ENCODE data around the gene SLC30A7.

The SLC30A7 gene

DNA sequence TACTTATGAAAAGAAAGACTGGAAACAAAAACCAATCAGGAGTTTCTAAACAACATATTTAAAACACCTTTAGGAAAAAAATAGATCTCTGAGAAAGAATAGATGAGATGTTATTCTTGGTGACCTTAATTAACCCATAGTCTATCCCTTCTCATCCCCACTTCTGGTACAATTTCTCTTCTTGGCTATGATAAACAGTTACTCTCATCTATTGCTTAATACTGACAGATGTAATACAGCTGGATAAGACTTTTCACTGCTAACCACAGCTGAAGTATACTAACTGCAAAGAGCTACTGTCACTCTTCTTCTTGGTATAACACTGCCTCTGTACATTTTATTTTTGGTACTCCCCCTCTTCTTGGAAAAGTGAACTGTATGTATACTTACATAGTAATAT, 16.5 kb upstream of the SLC30A7 start:
- TF ChIP-seq TEAD4 (IDR thresholded peaks at IDR 0.05) (no peak), YY1 (IDR thresholded peaks at IDR 0.05; ENCODE audit: low read depth) (no peak), CREB1 (IDR thresholded peaks at IDR 0.05; ENCODE audit: low read depth) (no peak), FOXM1 (IDR thresholded peaks at IDR 0.05; ENCODE audit: borderline replicate concordance, low read depth) (no peak), CEBPB (IDR thresholded peaks at IDR 0.05) (no peak), RAD21 (IDR thresholded peaks at IDR 0.05; ENCODE audit: low read depth) (no peak), EGR1 (IDR thresholded peaks at IDR 0.05) (no peak)
- TF ChIP-seq, protein P1, sequence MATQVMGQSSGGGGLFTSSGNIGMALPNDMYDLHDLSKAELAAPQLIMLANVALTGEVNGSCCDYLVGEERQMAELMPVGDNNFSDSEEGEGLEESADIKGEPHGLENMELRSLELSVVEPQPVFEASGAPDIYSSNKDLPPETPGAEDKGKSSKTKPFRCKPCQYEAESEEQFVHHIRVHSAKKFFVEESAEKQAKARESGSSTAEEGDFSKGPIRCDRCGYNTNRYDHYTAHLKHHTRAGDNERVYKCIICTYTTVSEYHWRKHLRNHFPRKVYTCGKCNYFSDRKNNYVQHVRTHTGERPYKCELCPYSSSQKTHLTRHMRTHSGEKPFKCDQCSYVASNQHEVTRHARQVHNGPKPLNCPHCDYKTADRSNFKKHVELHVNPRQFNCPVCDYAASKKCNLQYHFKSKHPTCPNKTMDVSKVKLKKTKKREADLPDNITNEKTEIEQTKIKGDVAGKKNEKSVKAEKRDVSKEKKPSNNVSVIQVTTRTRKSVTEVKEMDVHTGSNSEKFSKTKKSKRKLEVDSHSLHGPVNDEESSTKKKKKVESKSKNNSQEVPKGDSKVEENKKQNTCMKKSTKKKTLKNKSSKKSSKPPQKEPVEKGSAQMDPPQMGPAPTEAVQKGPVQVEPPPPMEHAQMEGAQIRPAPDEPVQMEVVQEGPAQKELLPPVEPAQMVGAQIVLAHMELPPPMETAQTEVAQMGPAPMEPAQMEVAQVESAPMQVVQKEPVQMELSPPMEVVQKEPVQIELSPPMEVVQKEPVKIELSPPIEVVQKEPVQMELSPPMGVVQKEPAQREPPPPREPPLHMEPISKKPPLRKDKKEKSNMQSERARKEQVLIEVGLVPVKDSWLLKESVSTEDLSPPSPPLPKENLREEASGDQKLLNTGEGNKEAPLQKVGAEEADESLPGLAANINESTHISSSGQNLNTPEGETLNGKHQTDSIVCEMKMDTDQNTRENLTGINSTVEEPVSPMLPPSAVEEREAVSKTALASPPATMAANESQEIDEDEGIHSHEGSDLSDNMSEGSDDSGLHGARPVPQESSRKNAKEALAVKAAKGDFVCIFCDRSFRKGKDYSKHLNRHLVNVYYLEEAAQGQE (IDR thresholded peaks at IDR 0.05; ENCODE audit: low read depth), result no peak
- TF ChIP-seq, protein P2, sequence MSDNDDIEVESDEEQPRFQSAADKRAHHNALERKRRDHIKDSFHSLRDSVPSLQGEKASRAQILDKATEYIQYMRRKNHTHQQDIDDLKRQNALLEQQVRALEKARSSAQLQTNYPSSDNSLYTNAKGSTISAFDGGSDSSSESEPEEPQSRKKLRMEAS (IDR thresholded peaks at IDR 0.05), result no peak

DNA sequence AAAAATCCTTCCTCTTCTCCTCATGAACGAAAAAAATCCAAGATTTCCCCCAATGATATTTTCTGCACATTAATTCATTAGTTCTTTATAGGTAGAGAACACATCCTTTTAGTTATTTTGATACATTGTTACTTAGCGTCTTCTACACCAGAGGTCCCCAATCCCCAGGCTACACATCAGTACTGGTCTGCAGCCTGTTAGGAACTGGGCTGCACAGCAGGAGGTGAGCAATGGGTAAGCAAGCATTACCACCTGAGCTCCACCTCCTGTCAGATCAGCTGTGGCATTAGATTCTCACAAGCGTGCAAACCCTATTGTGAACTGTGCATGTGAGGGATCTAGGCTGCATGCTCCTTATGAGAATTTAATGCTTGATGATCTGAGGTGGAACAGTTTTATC, 14.2 kb upstream of the SLC30A7 start:
- TF ChIP-seq ZBTB7A (IDR thresholded peaks at IDR 0.05; ENCODE audit: low read depth) (no peak), RAD21 (IDR thresholded peaks at IDR 0.05; ENCODE audit: low read depth) (no peak), NFIC (IDR thresholded peaks at IDR 0.05) (no peak), EGR1 (IDR thresholded peaks at IDR 0.05) (no peak), TEAD4 (IDR thresholded peaks at IDR 0.05) (no peak), FOXM1 (IDR thresholded peaks at IDR 0.05; ENCODE audit: borderline replicate concordance, low read depth) (no peak), EP300 (IDR thresholded peaks at IDR 0.05; ENCODE audit: borderline replicate concordance) (no peak), CREB1 (IDR thresholded peaks at IDR 0.05; ENCODE audit: low read depth) (no peak), TAF1 (IDR thresholded peaks at IDR 0.05; ENCODE audit: low read depth) (no peak), CEBPB (IDR thresholded peaks at IDR 0.05) (no peak), TCF12 (IDR thresholded peaks at IDR 0.05; ENCODE audit: low read depth) (no peak), YY1 (IDR thresholded peaks at IDR 0.05; ENCODE audit: low read depth) (no peak)
- TF ChIP-seq, protein P3, sequence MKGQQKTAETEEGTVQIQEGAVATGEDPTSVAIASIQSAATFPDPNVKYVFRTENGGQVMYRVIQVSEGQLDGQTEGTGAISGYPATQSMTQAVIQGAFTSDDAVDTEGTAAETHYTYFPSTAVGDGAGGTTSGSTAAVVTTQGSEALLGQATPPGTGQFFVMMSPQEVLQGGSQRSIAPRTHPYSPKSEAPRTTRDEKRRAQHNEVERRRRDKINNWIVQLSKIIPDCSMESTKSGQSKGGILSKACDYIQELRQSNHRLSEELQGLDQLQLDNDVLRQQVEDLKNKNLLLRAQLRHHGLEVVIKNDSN (IDR thresholded peaks at IDR 0.05), result no peak
- TF ChIP-seq, protein P1 (IDR thresholded peaks at IDR 0.05; ENCODE audit: low read depth), result no peak
- TF ChIP-seq, protein P2 (IDR thresholded peaks at IDR 0.05), result no peak

DNA sequence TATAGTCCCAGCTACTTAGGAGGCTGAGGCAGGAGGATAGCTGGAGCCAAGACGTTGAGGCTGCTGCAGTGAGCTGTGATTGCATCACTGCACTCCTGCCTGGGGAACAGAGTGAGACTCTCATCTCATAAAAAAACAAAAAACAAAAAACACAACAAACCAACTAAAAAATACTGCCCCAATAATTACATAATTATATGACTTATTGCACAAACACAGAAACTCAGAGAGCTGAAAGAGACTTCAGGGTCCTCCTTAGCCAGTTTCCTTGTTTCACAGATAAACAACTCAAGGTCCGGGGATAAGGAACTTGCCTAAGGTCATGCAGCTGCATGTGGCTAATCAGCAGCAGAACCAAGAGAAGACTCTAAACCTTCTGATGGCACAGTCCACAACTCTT, 13.2 kb upstream of the SLC30A7 start:
- TF ChIP-seq YY1 (IDR thresholded peaks at IDR 0.05; ENCODE audit: low read depth) (no peak), ZBTB7A (IDR thresholded peaks at IDR 0.05; ENCODE audit: low read depth) (no peak), EP300 (IDR thresholded peaks at IDR 0.05; ENCODE audit: borderline replicate concordance) (no peak), CREB1 (IDR thresholded peaks at IDR 0.05; ENCODE audit: low read depth) (no peak), NFIC (IDR thresholded peaks at IDR 0.05) (no peak), TCF12 (IDR thresholded peaks at IDR 0.05; ENCODE audit: low read depth) (no peak), CEBPB (IDR thresholded peaks at IDR 0.05) (no peak), EGR1 (IDR thresholded peaks at IDR 0.05) (no peak), TEAD4 (IDR thresholded peaks at IDR 0.05) (no peak), RAD21 (IDR thresholded peaks at IDR 0.05; ENCODE audit: low read depth) (no peak)
- TF ChIP-seq, protein P2 (IDR thresholded peaks at IDR 0.05), result no peak

DNA sequence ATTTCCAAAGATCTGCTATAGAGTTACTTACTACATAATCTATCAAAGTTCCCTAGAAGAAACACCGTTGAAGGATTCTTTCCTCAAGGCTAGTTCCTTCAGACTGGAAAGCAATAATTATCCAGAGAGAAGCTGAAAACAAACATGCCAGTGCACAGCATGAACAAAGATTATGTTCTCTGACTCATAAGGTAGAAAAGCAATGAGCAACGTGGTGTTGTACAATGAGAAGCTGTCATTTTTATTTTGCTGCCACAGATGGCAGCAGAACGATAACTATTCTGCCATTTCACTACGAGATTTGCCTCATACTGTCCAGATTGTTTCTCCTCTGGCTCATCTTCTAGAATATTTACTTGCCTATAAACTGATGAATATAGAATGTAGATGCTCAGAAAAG, 11.9 kb upstream of the SLC30A7 start:
- TF ChIP-seq, protein P1 (IDR thresholded peaks at IDR 0.05; ENCODE audit: low read depth), result no peak
- no peak for TF ChIP-seq CREB1 (IDR thresholded peaks at IDR 0.05; ENCODE audit: low read depth)
- TF ChIP-seq FOXM1 (IDR thresholded peaks at IDR 0.05; ENCODE audit: borderline replicate concordance, low read depth), result no peak
- no peak for TF ChIP-seq YY1 (IDR thresholded peaks at IDR 0.05; ENCODE audit: low read depth)
- TF ChIP-seq NFIC (IDR thresholded peaks at IDR 0.05), result no peak
- no peak for TF ChIP-seq RAD21 (IDR thresholded peaks at IDR 0.05; ENCODE audit: low read depth)
- TF ChIP-seq CEBPB (IDR thresholded peaks at IDR 0.05), result no peak
- TF ChIP-seq EGR1 (IDR thresholded peaks at IDR 0.05), result no peak
- no peak for TF ChIP-seq EP300 (IDR thresholded peaks at IDR 0.05; ENCODE audit: borderline replicate concordance)
- TF ChIP-seq, protein P2 (IDR thresholded peaks at IDR 0.05), result no peak
- TF ChIP-seq, protein P3 (IDR thresholded peaks at IDR 0.05), result no peak
- TF ChIP-seq ZBTB7A (IDR thresholded peaks at IDR 0.05; ENCODE audit: low read depth), result no peak
- TF ChIP-seq TEAD4 (IDR thresholded peaks at IDR 0.05), result no peak
- TF ChIP-seq TCF12 (IDR thresholded peaks at IDR 0.05; ENCODE audit: low read depth), result no peak
- TF ChIP-seq TAF1 (IDR thresholded peaks at IDR 0.05; ENCODE audit: low read depth), result no peak

All from Ishikawa (cell line).